Measurements from ENCODE around the gene MASP1.
"Not testable (repeated sequence)": the region's sequence is repeated elsewhere in the genome, so short reads cannot be mapped to it uniquely, and the experiment has no call there.

The MASP1 gene

DNA sequence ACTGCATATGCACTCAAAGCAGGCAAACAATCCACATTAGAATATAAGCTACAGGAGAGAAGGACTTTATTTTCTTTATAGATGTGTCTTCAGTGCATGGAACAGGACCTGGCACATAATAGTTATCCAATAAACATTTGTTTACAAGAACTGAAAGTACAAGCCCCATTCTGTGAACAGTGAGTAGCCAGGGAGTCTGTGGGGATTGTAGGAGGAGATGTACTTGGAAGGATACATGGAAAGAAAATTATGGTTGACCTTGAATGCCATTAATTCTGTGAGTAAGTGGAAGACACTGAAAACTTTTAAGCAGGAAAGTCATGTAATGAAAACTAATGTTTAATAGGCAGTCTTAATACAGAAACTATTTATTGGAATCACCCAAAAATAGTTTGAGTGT is 28.3 kb downstream of the MASP1 start:
- DNase-seq: no peak

DNA sequence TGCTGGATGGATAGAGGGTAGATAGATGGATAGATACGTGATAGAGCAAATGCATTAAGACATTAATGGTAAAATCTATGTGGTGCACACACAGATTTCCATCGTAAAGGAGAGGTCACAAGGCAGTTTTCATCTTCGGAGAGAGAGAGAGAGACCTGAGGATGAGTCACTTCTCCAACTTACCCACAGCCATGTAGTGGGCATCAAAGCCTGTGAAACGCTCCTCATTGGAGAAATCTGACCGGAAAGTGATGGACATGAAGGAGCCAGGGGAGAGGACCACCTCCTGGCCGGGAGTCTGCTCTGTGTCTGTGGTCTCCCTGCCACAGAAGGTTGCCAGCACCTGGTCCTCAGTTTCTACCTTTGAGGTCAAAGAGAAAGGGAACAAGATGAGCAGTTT is 29.2 kb downstream of the MASP1 start:
- DNase-seq: no peak

DNA sequence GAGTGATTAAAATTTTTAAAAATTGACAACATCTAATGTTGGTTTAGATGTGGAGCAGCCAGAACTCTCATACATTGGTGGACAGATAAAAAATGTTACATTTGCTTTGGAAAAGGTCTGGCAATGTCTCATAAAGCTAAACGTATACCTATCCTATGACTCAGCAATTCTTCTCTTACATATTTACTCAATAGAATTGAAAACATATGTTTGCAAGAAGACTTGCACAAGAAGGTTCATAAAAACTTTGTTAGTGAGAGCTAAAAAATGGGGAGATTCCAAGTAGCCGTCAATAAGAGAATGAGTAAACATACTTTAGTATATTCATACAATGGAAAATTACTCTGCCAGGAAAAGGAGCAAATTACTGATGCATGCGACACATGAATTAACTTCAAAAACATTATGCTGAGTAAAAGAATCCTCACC is 30.0 kb downstream of the MASP1 start:
- DNase-seq: no peak

DNA sequence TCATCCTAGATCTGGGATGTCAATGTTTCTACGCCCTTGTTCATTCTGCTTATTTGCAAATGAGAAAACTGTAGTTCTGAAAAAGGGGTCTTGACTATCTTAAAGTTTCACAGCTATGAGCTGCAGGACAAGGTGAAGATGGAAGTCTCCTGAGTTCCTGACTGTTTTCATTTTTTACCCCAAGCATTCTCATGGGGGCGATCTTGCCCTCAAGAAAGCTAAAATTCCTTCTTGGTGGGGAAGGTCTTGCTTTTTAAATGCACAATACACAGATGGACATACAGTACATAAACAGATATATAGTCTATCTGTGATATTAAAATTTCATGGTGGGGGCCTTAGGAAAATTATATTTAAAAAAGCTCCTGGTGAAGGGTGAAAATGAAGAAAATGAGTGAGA is 32.4 kb downstream of the MASP1 start:
- no peak for DNase-seq

DNA sequence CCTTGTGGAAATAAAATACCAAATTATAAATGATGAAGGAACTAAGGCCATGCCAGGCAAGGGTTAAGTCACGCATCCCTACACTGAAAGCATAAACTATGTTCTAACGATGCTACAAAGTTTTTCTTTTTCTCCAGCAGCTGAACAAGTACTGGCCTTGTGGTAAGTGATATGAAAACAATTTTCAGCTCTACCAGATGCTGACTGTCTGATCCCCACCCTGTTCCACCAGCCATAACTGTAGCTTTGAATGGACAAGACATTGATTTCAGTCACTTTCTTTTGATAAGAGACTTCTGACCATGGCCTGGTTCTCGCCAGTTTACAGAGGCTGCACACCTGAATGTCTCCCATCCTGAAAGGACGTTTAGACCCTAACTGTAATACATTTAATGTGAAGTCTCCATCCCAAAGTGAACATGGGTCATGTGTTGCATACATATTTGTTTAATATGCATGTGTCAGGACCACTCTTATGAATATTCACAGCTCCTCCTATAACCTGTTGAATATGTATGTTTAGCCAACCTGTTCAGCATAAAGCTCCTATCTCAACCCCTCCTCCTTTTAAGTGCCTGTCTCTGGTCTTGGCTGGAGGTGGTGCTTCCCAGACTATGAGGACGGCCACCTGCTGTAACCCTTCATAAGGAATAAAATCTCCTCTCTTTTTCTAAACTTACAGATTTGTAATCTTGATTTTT is 33.4 kb downstream of the MASP1 start:
- DNase-seq: no peak

DNA sequence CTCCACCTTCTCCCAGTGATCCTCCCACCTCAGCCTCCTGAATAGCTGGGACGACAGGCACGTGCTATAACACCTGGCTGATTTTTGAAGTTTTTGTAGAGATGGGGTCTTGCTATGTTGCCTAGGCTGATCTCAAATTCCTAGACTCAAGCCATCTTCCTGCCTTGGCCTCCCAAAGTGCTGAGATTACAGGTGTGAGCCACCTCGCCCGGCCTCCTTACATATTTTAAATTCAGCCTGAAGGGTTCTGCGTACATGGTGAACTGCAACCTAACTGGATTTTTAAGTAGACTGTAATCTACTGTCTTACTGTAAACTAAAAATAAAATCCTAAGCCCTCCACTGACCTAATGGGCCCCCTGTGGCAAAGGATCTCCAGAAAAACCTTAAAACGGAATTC is 34.1 kb downstream of the MASP1 start:
- no peak for DNase-seq

DNA sequence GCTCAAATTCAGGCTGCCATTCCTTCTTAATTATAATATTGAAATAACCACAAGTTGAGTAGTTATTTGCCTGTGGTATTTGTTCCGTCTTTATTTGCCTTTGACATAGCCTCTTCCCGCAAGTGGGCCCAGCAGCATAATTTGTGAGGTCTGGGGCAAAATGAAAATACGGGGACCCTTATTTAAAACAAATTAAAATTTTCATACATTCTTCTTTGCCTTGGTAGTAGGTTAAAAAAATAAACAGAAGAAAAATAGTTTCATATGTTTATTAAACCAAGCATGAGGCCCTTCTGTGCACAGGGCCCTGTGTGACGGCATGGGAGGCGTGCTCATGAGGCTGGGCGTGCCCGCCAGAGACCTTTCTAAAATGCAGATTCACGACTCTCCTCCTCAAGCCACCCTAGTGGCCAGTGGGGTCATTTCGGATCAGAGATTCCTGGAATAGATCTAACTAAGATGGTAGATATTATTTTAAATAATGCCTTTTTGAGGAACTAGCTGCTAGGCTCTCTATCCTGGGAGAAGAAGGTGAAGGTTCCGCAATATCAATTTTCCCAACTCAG is 35.4 kb downstream of the MASP1 start:
- DNase-seq: no peak

DNA sequence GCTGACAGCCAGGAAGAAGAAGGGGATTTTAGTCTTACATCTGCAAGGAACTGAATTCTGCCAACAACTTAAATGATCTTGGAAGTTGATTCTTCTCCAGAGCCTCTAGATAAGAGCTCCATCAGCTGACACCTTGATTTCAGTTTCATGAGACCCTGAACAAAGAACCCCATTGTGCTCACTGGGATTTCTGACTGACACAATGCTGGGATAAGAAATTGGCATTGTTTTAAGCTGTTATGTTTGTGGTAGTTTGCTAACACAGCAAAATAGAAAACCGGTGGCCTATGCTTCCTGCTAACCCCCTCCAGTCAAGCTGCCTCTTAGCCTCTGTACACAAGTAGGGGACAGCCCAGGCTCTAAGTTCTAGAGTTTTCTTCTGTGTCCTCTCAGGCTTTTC is 36.2 kb downstream of the MASP1 start:
- DNase-seq: no peak

DNA sequence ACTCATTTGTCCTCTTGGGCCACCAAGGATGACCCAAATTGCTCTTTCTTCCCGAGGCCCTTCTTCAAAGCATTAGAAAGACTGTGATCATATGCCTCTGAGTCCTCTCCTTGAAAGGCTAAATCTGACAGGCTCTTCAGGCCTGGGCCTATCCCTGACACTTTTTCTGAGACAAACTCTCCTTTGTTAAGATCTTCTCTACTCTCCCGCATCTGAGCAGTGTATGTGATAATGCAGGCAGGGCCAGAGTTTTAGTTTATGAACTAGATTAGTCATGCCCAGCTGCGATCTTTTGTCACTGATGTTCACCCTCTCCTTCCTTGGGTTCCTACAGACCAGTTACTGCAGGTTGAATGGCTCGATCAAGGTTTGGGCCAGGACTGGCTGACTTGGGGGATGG is 39.2 kb downstream of the MASP1 start:
- no peak for DNase-seq

DNA sequence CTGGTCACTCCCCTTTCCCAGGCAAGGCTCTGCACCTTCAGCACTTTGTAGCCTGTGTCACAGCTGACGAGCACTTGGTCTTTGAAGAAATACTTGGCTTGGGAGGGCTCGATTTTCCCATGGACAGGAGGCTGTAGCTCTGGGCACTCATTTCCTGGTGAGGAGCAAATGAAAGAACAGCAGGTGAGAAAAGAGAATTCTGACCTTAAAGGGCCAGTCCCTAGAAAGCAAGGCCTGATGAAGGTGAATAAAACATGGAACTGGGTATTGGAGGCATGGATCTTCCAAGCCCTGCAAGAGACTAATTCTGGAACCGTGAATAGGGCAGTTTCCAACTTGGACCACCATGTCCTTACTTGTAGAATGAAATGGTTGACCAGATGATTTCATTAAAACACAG is 39.9 kb downstream of the MASP1 start:
- no peak for DNase-seq

DNA sequence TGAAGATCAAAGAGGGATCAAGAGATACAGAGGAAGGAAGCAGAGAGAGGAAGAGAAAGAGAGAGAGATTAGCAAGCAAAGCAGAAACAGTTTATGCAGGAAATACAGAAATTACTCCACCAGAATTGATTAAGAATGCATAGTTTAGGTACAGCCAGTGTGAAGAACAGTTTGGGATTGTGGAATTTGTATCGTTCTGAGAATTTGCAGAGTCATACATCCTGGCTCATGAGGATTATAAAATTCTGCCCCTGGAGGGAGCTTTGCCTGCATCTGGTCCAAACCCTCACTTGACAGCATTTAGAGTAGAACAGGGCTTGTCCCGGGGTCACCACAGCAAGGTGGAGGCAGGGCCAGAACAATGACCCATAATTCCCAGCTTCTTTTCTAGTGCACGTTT is 44.1 kb downstream of the MASP1 start:
- DNase-seq: no peak

DNA sequence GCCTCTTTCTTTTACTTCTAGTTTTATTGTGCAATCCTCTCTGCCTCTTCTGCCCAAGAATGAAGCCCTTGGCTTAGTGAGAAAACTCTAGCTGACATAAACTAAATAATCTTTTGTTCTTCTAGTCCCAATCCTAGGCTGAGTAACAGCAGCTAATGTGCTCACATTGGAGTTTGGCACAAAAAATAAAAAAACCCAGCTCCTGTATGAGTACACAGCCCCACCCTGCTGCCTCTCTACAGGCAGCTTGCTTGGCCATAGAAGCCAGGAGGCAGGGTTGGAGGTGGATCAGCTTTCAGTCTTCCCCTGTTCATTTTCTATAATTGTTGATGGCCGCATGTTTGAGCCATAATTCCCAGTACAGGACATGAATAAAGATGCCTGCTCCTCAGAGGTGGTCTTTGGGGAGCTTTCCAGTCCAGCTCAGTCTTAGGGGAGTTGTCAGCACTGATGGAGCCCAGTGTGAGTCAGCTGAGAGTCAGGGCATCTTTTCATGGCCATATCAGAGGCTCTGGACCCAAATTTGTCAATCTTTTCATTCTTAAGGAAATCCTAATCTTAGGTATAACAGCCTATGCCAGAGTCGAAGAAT is 47.5 kb downstream of the MASP1 start:
- no peak for DNase-seq

DNA sequence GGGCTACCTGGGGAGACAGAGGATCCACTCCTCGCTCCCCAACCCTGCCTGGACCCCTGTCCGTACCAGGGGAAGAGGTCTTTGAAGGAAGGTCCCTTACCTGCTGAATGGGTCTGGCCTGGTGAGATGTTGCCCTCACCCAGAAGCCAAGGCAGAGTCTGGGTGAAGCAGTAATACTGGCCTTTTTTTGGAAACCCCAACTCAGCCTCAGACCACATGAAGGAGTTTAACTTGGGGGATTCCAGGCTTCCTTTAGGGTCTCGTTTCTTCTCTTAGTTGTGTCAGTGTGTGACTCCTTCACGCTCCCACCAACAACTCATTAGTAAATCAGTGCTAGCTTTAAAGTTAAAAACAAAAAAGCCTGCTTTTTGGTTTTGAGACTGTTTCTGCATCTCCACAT is 48.6 kb downstream of the MASP1 start:
- no peak for DNase-seq

DNA sequence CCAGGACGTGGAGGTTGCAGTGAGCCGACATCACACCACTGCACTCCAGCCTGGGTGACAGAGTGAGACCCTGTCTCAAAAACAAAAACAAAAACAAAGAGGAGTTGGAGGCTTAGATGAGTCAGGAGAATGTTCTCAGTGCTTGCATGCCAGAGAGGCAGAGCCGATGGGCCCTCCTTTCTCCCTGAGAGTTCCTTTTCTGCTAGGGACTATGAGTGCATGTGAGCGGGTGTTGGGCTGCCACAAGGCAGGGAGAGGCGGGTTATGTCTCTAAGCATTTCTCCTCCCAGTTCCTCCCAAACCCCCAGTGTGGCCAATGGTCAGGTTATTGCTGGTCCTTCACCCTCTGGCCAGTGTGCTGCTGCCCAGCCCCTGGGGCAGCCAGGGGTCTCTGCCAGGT is 49.1 kb downstream of the MASP1 start:
- no peak for DNase-seq

DNA sequence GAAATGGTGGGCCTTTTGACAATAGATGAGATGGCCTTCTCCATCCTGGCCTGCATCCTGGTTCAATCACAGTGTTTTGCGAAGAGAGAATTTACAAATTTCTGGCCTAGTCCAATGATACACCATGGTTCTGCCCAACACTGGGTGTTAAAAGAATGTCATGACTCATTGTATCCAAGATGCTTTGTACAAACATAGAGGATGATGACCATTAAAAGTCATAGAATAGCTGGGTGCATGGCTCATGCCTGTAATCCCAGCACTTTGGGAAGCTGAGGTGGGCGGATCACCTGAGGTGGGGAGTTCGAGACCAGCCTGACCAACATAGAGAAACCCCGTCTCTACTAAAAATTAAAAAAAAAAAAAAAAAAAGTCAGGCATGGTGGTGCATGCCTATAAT is 52.7 kb downstream of the MASP1 start:
- not testable (repeated sequence) for DNase-seq

DNA sequence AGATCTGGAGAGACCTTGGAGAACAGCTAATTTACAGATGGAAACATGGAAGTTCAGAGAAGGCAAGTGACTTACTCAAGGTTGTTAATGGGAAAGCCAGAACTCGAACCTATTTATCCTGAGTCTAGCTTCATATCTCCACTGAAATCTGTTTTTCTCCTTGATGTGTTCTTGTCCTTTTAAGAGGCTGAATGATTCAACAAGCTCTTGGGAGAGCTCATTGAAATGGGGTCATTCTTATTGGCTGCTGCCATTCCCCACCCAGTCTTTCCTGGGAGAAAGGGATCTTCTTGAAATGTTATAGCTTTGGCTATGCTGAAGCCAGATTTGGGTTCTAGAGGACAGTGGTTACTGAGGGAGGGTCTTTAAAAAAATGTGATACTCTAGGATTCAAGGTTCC is 53.3 kb downstream of the MASP1 start:
- DNase-seq: no peak

DNA sequence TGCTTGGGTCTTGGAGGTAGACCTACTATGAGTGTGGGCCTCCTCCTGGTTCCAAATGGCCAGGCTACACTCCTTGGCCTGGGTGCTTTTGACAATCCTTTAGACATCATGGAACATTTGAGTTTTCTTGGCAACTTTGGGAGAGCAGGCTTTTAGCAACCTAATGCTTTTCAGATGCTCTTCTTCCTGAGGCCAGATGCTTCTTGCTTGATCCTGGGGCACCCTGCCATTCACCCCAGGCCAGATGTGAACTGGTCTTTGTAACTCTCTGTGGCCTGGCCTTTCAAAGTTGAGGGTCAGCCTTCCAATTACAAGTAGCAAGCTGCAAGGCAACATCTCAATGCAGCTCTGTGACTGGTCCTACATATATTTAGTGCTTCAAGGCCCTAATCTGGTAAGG is 53.8 kb downstream of the MASP1 start:
- no peak for DNase-seq

DNA sequence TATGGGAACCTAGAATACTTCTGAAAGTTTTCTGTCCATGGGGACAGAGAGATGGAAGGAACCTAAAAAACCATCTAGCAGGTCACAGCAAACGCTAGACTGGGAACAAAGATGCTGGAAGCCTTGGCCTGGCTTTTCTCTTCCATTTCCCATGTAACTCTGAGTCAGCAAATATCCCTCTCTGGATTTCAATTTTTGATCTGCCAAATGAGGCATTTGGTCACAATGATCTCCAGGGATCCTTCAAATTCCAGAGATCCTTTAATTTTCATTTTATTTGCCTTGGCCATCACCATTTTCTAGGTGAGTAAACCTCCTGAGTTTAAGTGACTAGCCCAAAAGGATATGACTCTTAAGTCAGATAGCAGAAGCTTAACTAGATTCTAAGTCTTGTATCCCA is 54.6 kb downstream of the MASP1 start:
- no peak for DNase-seq

DNA sequence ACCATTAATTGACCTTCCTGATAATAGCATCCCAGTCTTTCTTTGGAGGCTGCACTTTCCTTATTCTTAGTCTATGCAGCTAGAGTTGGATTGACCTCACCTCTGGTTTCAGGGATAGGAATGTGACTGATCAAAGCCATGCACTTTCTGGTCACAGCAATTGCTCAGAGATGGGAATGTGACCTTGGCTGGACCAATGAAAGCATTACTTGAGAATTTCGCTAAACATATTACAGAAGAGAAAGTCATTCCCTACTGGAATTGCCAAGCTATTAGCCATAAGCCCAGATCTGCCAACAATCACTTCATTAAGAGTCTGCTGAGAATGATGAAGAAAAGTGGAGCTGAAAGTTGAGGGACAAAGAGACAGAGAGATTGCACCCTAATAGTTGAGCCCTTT is 61.5 kb downstream of the MASP1 start:
- DNase-seq: no peak

DNA sequence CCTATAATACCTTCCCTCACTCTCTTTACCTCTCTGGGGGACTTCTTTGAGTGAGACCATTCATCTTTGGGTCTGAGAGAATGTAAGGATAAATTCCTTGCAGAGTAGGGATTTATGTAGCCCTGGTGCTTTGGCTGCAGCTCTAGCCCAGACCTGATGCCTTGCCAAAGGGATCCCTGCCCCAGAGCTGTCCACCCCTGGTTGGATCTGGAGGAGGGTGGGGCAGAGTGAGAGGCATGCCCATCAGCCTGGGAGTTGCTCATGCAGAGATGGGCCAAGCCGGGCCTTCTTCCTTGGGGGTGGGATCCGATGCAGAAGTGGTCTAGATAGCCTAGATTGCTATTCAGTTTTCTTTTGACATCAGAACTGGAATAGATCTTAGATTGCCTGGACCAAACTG is 62.8 kb downstream of the MASP1 start:
- no peak for DNase-seq

DNA sequence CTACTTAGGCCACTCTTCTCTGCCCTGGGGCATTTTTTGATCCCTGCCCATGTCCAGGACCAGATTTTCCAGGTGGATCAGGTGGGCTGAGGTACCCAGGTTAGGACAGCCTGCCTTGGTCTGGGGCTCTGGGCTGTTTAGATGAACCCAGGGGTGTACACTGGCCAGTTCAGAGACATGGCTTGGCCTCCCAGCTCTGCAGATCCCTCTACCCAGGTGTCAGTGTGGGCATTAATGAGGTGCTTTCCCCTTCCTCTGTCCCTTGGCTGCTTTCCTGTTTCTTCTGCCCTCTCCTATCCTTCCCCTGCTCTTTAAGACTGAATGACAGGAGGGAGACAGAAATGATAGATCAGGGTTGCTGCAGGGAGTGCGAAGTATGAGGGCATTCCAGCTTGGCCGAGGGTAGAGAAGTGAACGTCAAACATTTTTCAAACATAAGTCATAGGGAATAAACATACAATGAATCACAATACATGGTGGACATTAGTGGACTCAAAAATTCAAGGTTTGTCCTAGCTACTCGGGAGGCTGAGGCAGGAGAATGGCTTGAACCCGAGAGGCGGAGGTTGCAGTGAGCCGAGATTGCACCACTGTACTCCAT is 63.8 kb downstream of the MASP1 start:
- no peak for DNase-seq

DNA sequence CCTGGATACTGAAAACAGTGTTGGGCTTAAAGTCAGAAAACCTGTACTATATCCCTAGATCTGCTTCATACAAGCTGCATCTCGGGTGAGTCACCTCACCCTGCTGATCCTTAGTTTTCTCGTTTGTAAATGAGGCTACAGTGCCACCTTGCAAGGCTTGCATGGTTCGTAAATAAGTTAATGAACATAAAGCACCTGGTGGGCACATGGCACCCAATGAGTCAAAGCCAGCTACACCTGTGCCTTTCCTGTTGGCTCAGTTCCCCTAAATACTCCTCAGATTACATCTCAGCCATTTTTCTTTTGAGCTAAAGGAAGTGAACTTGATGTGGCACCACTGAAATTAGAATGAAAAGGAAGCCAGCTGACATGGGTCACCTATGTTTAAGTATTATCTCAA is 67.7 kb downstream of the MASP1 start:
- no peak for DNase-seq

DNA sequence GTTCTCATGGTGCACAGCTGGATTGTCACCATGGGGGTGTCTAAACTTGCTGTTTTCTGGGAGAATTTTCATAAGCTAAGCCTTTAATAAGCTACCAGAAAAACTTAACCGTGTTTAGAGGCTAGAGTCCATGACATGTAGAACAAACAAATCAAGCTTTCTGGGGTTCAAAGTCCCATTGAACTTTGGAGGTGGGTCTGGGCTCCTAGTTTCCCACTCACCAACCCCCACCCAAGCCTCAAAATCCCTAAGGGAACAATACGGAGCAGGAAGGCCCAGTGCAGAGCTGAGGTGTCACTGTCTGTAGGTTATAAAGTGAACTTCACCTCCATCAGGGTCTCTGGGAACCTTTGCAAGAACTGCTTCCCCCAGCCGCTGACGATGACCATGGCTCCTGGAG is 68.7 kb downstream of the MASP1 start:
- no peak for DNase-seq

DNA sequence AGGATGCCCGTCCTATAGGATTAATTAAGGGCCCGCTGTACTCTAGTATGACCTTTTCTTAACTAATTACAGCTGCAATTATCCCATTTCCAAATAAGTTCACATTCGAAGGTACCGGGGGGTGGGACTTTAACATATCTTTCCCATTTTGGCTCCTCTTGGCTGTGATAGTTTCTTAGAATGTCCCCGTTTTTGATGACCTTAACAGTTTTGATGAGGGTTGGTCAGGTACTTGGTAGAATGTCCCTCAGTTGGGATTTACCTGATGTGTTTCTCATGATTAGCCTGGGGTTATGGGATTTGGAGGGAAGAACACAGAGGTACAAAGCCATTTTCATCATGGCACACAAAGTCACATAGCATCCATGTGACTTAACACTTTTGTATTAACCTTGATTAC is 76.1 kb downstream of the MASP1 start:
- no peak for DNase-seq

DNA sequence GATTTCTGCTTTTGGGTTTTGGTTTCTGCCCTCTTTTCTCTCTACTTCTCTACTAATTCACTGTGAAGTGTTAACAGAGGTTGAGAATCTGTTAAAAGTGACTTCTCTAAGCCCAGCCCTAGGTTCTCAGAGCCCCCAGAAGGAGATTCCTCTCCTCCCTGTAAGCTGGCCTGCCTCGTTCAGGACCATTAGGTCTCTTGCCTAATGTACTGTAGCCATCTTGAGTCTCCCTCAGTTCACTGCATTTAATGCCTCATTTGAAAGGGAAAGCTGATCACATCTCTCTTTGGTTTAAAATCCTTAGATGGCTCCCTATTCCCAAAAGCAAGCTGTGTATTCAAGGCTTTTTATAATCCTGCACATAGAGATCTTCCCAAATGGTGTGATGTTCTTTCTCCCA is 77.9 kb downstream of the MASP1 start:
- DNase-seq: no peak
